ENCODE measurements around the gene KIF12. TPM values are rescaled to one million over a fixed set of nuclear protein-coding genes. Genes with fewer than 3 reads are reported as not detected.

Gene KIF12
- total RNA-seq, 1 experiment from 2014 or later = not detected

- TF ChIP-seq EZH2 (IDR thresholded peaks at IDR 0.05; ENCODE audit: low read depth) (no peak), CTCF (conservative IDR thresholded peaks at IDR 0.05) (no peak)
- intact Hi-C loops (cut with micrococcal nuclease; ENCODE audit: unreplicated experiment) = no loop called here
- Histone ChIP-seq H3K4me2 (no peak overlapping the region), H4K20me1 (ENCODE audit: insufficient read depth) (no peaks in the 10 kb centered on the region), H3K9me2 (ENCODE audit: insufficient read depth) (no peaks in the 10 kb centered on the region), H3K27ac (no peak overlapping the region), H3K9me3 (ENCODE audit: insufficient read depth, low read depth) (no peaks in the 10 kb centered on the region), H3K4me1 (replicated peaks; ENCODE audit: insufficient read depth) (no peaks in the 10 kb centered on the region), H2AFZ (no peak overlapping the region), H3K27me3 (ENCODE audit: insufficient read depth, low read depth) (peaks cover 32% of the 10 kb centered on the region), H3K36me3 (ENCODE audit: low read depth) (no peaks in the 10 kb centered on the region), H3F3A (ENCODE audit: insufficient read depth, low read depth) (no peaks in the 10 kb centered on the region), H3K79me2 (ENCODE audit: low read depth) (no peaks in the 10 kb centered on the region), H3K4me3 (no peak overlapping the region)
- POLR2A ChIA-PET (ENCODE audit: unreplicated experiment) = no interaction called here
- no TSS peak for BruUV-seq (replicated peaks)
- CTCF ChIA-PET = interaction anchor here (0.6 kb wide), 1 partner anchor 161 kb away, joined by 3 read pairs; no protein-coding TSS in a partner anchor
- DNase-seq = no peak
Measured at GRCh38 chr9:114072184-114073140, 26.6 kb downstream of the KIF12 start.

DNA sequence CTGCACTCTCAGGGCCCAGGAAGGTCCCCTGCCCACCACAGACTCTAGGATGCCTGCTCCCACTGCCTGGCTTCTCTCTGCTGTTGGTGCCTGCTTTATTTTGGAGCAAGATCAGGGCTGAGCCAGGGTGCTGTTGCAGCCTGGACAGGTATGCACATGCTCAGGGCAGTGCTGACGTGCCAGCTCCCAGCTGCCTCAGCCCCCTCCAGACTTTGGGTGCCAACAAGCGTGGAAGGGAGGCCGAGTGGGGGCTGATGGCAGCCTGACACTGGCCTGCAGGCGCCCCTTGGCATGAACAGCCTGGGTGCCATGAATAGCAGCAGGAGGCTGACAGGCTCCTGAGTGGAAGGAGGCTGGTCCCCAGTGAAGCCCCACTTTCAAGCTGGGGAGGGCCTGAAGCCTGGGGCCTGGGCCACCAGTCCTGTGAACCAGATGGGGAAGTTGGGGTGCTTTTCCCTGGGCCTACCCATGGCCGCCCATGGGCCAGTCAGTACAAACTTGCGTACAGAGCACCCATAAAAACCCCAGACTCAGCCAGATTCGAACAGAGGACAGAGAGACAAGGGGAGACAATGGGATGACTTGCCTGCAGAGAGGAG is 27.8 kb downstream of the KIF12 start:
- no peak for DNase-seq
- H3K9me3 ChIP-seq (ENCODE audit: insufficient read depth, low read depth) = no peaks in the 10 kb centered on the region
- H3F3A ChIP-seq (ENCODE audit: insufficient read depth, low read depth) = no peaks in the 10 kb centered on the region
- H3K4me1 ChIP-seq (replicated peaks; ENCODE audit: insufficient read depth) = no peaks in the 10 kb centered on the region
- no peak overlapping the region for H2AFZ ChIP-seq
- H3K36me3 ChIP-seq (ENCODE audit: low read depth) = no peaks in the 10 kb centered on the region
- no TSS peak for BruUV-seq (replicated peaks)
- H3K9me2 ChIP-seq (ENCODE audit: insufficient read depth) = no peaks in the 10 kb centered on the region
- intact Hi-C loops (cut with micrococcal nuclease; ENCODE audit: unreplicated experiment) = no loop called here
- POLR2A ChIA-PET (ENCODE audit: unreplicated experiment) = no interaction called here
- H4K20me1 ChIP-seq (ENCODE audit: insufficient read depth) = no peaks in the 10 kb centered on the region
- H3K4me2 ChIP-seq = no peak overlapping the region
- peaks cover 40% of the 10 kb centered on the region for H3K27me3 ChIP-seq (ENCODE audit: insufficient read depth, low read depth)
- H3K79me2 ChIP-seq (ENCODE audit: low read depth) = no peaks in the 10 kb centered on the region
- no peak overlapping the region for H3K4me3 ChIP-seq
- no peak overlapping the region for H3K27ac ChIP-seq
- no peak for TF ChIP-seq EZH2 (IDR thresholded peaks at IDR 0.05; ENCODE audit: low read depth)
- no peak for TF ChIP-seq CTCF (conservative IDR thresholded peaks at IDR 0.05)
- CTCF ChIA-PET = no interaction called here

- CTCF ChIA-PET = no interaction called here
- POLR2A ChIA-PET (ENCODE audit: unreplicated experiment) = no interaction called here
- Histone ChIP-seq H3K79me2 (ENCODE audit: low read depth) (no peaks in the 10 kb centered on the region), H3K9me2 (ENCODE audit: insufficient read depth) (no peaks in the 10 kb centered on the region), H3K4me1 (replicated peaks; ENCODE audit: insufficient read depth) (no peaks in the 10 kb centered on the region), H3K27me3 (ENCODE audit: insufficient read depth, low read depth) (peaks cover 42% of the 10 kb centered on the region), H3K27ac (no peak overlapping the region), H3K4me3 (no peak overlapping the region), H4K20me1 (ENCODE audit: insufficient read depth) (no peaks in the 10 kb centered on the region), H3K9me3 (ENCODE audit: insufficient read depth, low read depth) (no peaks in the 10 kb centered on the region), H3K4me2 (no peak overlapping the region), H2AFZ (no peak overlapping the region), H3F3A (ENCODE audit: insufficient read depth, low read depth) (no peaks in the 10 kb centered on the region), H3K36me3 (ENCODE audit: low read depth) (no peaks in the 10 kb centered on the region)
- TF ChIP-seq EZH2 (IDR thresholded peaks at IDR 0.05; ENCODE audit: low read depth) = no peak
- no peak for DNase-seq
- intact Hi-C loops (cut with micrococcal nuclease; ENCODE audit: unreplicated experiment) = no loop called here
- BruUV-seq (replicated peaks) = no TSS peak
Measured at GRCh38 chr9:114070188-114071103, 28.6 kb downstream of the KIF12 start.

All from PC-9 (cell line).